WTC11 (cell line): ENCODE measurements around the gene TFAP2B. TPM values are rescaled to one million over a fixed set of nuclear protein-coding genes. Genes with fewer than 3 reads are reported as not detected.

ENCODE experiments used
- ATAC-seq: fragments of 200-7000 bp; cut with Tn5 transposase; 2 replicates; pipeline ENCODE4 v1.10.0; 2021; ENCODE audit warnings: mild to moderate bottlenecking, moderate library complexity
- CTCF ChIA-PET: fragments of 300-600 bp; sonication (Branson Sonifier 250); formaldehyde crosslinking; loops from one replicate; lab custom pipeline; 2021; ENCODE audit warnings: antibody characterized with exemption; lab: Charles Lee
- POLR2A ChIA-PET: fragments of 350-600 bp; sonication (Branson Sonifier 250); formaldehyde crosslinking; loops from one replicate; lab custom pipeline; 2021; ENCODE audit warnings: antibody characterized with exemption; lab: Charles Lee
- DNase-seq: peaks from one replicate; pipeline ENCODE4 v3.0.0; 2021; ENCODE audit warnings: low spot score
- H3K27ac Mint-ChIP-seq: 2 replicates; pipeline ENCODE4 v1.8.0; 2021; ENCODE audit warnings: mixed read lengths
- H3K27me3 Mint-ChIP-seq: 2 replicates; pipeline ENCODE4 v1.8.0; 2021; ENCODE audit warnings: low read depth, mild to moderate bottlenecking, moderate library complexity, mixed read lengths
- H3K36me3 Mint-ChIP-seq: 2 replicates; pipeline ENCODE4 v1.8.0; 2021; ENCODE audit warnings: mixed read lengths
- H3K4me1 Mint-ChIP-seq: 2 replicates; pipeline ENCODE4 v1.8.0; 2022; ENCODE audit warnings: mixed read lengths
- H3K4me3 Mint-ChIP-seq: 2 replicates; pipeline ENCODE4 v1.8.0; 2021; ENCODE audit warnings: mild to moderate bottlenecking, moderate library complexity, mixed read lengths
- H3K9me3 Mint-ChIP-seq: 2 replicates; pipeline ENCODE4 v1.8.0; 2021; ENCODE audit warnings: mixed read lengths
- CBFB ChIP-seq: sonication (generic); formaldehyde crosslinking; IDR thresholded peaks from 2 replicates; pipeline ENCODE4 v1.8.1; 2022; ENCODE audit warnings: mild to moderate bottlenecking, low read depth, missing genetic modification reagents
- ELF4 ChIP-seq: sonication (generic); formaldehyde crosslinking; IDR thresholded peaks from 2 replicates; pipeline ENCODE4 v1.8.1; 2022; ENCODE audit warnings: low read depth, mild to moderate bottlenecking, moderate library complexity, missing genetic modification reagents
- FOXJ3 ChIP-seq: sonication (generic); formaldehyde crosslinking; IDR thresholded peaks from 2 replicates; pipeline ENCODE4 v1.9.0; 2021; ENCODE audit warnings: missing genetic modification reagents, mild to moderate bottlenecking, borderline replicate concordance
- ZBTB21 ChIP-seq: sonication (generic); formaldehyde crosslinking; IDR thresholded peaks from 2 replicates; pipeline ENCODE4 v1.8.1; 2023; ENCODE audit warnings: mild to moderate bottlenecking, missing genetic modification reagents, borderline replicate concordance
- ZNF219 ChIP-seq: sonication (generic); formaldehyde crosslinking; IDR thresholded peaks from 2 replicates; pipeline ENCODE4 v1.8.0; 2023; ENCODE audit warnings: missing genetic modification reagents, mild to moderate bottlenecking, borderline replicate concordance
- total RNA-seq: library from RNA; stranded (reverse); gene quantifications from 3 replicates; pipeline ENCODE4 v1.2.3, GENCODE V29; 2021
- TF ChIP-seq, protein P1 (sequence below): sonication (generic); formaldehyde crosslinking; IDR thresholded peaks from 2 replicates; pipeline ENCODE4 v1.8.1; 2022; ENCODE audit warnings: mild to moderate bottlenecking, missing genetic modification reagents, moderate library complexity, borderline replicate concordance
- TF ChIP-seq, protein P2 (sequence below): sonication (generic); formaldehyde crosslinking; IDR thresholded peaks from 2 replicates; pipeline ENCODE4 v1.8.1; 2022; ENCODE audit warnings: missing genetic modification reagents, borderline replicate concordance
- TF ChIP-seq, protein P3 (sequence below): sonication (generic); formaldehyde crosslinking; IDR thresholded peaks from 2 replicates; pipeline ENCODE4 v1.8.1; 2023; ENCODE audit warnings: mild to moderate bottlenecking, missing genetic modification reagents, moderate library complexity
- TF ChIP-seq, protein P4 (sequence below): sonication (generic); formaldehyde crosslinking; IDR thresholded peaks from 2 replicates; pipeline ENCODE4 v1.8.1; 2022; ENCODE audit warnings: low read depth, missing genetic modification reagents, borderline replicate concordance
- TF ChIP-seq, protein P5 (sequence below): sonication (generic); formaldehyde crosslinking; IDR thresholded peaks from 2 replicates; pipeline ENCODE4 v1.8.1; 2023; ENCODE audit warnings: mild to moderate bottlenecking, moderate library complexity, missing genetic modification reagents
- TF ChIP-seq, protein P6 (sequence below): sonication (generic); formaldehyde crosslinking; IDR thresholded peaks from 2 replicates; pipeline ENCODE4 v1.8.1; 2022; ENCODE audit warnings: low read depth, mild to moderate bottlenecking, moderate library complexity, missing genetic modification reagents, borderline replicate concordance
- TF ChIP-seq, protein P7 (sequence below): sonication (generic); formaldehyde crosslinking; IDR thresholded peaks from 2 replicates; pipeline ENCODE4 v1.8.0; 2023; ENCODE audit warnings: missing genetic modification reagents, mild to moderate bottlenecking, borderline replicate concordance
- TF ChIP-seq, protein P8 (sequence below): sonication (generic); formaldehyde crosslinking; IDR thresholded peaks from 2 replicates; pipeline ENCODE4 v1.8.1; 2023; ENCODE audit warnings: mild to moderate bottlenecking, missing genetic modification reagents

Gene TFAP2B
- total RNA-seq, 1 experiment from 2014 or later: not detected

DNA sequence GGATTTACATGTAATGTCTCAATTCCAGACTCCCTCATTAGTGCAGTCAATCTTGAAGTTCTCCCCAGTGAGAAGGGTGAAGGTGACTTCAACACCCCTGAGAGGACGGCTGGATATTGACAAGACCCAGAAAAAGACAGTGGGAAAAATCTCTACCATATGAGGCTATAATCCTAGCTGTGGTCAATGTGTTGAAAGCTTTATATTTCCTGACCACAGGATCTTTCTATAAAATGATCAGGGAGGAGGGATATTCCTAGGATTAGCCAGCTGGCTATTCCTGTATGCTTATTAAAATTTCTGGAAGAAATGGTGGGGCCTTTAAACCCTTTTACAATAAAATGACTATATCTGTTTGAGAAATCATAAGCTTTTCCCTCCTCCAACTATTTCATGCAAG lies 43.0 kb downstream of the TFAP2B start:
- CTCF ChIA-PET: no interaction called here
- no peaks in the 10 kb centered on the region; the same call in none of the 2 replicates for H3K27me3 Mint-ChIP-seq

More for the DNA sequence above, 43.0 kb downstream of the TFAP2B start:
- no peak for DNase-seq
- Mint-ChIP-seq H3K9me3 (0 out of 2 replicates have a peak, but pooled peaks cover 5% of the 10 kb centered on the region), H3K4me1 (peaks cover 3% of the 10 kb centered on the region), H3K4me3 (no peak overlapping the region), H3K27ac (no peak overlapping the region), H3K36me3 (no peaks in the 10 kb centered on the region)
- TF ChIP-seq, protein P1, sequence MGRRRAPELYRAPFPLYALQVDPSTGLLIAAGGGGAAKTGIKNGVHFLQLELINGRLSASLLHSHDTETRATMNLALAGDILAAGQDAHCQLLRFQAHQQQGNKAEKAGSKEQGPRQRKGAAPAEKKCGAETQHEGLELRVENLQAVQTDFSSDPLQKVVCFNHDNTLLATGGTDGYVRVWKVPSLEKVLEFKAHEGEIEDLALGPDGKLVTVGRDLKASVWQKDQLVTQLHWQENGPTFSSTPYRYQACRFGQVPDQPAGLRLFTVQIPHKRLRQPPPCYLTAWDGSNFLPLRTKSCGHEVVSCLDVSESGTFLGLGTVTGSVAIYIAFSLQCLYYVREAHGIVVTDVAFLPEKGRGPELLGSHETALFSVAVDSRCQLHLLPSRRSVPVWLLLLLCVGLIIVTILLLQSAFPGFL (CRISPR knock-in tag): no peak
- no peak for TF ChIP-seq FOXJ3 (CRISPR knock-in tag)
- TF ChIP-seq, protein P2, sequence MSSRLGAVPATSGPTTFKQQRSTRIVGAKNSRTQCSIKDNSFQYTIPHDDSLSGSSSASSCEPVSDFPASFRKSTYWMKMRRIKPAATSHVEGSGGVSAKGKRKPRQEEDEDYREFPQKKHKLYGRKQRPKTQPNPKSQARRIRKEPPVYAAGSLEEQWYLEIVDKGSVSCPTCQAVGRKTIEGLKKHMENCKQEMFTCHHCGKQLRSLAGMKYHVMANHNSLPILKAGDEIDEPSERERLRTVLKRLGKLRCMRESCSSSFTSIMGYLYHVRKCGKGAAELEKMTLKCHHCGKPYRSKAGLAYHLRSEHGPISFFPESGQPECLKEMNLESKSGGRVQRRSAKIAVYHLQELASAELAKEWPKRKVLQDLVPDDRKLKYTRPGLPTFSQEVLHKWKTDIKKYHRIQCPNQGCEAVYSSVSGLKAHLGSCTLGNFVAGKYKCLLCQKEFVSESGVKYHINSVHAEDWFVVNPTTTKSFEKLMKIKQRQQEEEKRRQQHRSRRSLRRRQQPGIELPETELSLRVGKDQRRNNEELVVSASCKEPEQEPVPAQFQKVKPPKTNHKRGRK (CRISPR knock-in tag): no peak
- TF ChIP-seq, protein P3, sequence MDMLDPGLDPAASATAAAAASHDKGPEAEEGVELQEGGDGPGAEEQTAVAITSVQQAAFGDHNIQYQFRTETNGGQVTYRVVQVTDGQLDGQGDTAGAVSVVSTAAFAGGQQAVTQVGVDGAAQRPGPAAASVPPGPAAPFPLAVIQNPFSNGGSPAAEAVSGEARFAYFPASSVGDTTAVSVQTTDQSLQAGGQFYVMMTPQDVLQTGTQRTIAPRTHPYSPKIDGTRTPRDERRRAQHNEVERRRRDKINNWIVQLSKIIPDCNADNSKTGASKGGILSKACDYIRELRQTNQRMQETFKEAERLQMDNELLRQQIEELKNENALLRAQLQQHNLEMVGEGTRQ: no peak
- TF ChIP-seq, protein P4, sequence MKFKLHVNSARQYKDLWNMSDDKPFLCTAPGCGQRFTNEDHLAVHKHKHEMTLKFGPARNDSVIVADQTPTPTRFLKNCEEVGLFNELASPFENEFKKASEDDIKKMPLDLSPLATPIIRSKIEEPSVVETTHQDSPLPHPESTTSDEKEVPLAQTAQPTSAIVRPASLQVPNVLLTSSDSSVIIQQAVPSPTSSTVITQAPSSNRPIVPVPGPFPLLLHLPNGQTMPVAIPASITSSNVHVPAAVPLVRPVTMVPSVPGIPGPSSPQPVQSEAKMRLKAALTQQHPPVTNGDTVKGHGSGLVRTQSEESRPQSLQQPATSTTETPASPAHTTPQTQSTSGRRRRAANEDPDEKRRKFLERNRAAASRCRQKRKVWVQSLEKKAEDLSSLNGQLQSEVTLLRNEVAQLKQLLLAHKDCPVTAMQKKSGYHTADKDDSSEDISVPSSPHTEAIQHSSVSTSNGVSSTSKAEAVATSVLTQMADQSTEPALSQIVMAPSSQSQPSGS (CRISPR knock-in tag): no peak
- no peak for TF ChIP-seq ELF4
- TF ChIP-seq, protein P5, sequence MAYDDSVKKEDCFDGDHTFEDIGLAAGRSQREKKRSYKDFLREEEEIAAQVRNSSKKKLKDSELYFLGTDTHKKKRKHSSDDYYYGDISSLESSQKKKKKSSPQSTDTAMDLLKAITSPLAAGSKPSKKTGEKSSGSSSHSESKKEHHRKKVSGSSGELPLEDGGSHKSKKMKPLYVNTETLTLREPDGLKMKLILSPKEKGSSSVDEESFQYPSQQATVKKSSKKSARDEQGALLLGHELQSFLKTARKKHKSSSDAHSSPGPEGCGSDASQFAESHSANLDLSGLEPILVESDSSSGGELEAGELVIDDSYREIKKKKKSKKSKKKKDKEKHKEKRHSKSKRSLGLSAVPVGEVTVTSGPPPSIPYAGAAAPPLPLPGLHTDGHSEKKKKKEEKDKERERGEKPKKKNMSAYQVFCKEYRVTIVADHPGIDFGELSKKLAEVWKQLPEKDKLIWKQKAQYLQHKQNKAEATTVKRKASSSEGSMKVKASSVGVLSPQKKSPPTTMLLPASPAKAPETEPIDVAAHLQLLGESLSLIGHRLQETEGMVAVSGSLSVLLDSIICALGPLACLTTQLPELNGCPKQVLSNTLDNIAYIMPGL: no peak
- TF ChIP-seq ZNF219 (CRISPR knock-in tag): no peak
- TF ChIP-seq, protein P6, sequence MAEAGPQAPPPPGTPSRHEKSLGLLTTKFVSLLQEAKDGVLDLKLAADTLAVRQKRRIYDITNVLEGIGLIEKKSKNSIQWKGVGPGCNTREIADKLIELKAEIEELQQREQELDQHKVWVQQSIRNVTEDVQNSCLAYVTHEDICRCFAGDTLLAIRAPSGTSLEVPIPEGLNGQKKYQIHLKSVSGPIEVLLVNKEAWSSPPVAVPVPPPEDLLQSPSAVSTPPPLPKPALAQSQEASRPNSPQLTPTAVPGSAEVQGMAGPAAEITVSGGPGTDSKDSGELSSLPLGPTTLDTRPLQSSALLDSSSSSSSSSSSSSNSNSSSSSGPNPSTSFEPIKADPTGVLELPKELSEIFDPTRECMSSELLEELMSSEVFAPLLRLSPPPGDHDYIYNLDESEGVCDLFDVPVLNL: no peak
- TF ChIP-seq CBFB (CRISPR knock-in tag): no peak
- TF ChIP-seq, protein P7, sequence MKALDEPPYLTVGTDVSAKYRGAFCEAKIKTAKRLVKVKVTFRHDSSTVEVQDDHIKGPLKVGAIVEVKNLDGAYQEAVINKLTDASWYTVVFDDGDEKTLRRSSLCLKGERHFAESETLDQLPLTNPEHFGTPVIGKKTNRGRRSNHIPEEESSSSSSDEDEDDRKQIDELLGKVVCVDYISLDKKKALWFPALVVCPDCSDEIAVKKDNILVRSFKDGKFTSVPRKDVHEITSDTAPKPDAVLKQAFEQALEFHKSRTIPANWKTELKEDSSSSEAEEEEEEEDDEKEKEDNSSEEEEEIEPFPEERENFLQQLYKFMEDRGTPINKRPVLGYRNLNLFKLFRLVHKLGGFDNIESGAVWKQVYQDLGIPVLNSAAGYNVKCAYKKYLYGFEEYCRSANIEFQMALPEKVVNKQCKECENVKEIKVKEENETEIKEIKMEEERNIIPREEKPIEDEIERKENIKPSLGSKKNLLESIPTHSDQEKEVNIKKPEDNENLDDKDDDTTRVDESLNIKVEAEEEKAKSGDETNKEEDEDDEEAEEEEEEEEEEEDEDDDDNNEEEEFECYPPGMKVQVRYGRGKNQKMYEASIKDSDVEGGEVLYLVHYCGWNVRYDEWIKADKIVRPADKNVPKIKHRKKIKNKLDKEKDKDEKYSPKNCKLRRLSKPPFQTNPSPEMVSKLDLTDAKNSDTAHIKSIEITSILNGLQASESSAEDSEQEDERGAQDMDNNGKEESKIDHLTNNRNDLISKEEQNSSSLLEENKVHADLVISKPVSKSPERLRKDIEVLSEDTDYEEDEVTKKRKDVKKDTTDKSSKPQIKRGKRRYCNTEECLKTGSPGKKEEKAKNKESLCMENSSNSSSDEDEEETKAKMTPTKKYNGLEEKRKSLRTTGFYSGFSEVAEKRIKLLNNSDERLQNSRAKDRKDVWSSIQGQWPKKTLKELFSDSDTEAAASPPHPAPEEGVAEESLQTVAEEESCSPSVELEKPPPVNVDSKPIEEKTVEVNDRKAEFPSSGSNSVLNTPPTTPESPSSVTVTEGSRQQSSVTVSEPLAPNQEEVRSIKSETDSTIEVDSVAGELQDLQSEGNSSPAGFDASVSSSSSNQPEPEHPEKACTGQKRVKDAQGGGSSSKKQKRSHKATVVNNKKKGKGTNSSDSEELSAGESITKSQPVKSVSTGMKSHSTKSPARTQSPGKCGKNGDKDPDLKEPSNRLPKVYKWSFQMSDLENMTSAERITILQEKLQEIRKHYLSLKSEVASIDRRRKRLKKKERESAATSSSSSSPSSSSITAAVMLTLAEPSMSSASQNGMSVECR (CRISPR knock-in tag): no peak
- TF ChIP-seq ZBTB21 (CRISPR knock-in tag): no peak
- TF ChIP-seq, protein P8, sequence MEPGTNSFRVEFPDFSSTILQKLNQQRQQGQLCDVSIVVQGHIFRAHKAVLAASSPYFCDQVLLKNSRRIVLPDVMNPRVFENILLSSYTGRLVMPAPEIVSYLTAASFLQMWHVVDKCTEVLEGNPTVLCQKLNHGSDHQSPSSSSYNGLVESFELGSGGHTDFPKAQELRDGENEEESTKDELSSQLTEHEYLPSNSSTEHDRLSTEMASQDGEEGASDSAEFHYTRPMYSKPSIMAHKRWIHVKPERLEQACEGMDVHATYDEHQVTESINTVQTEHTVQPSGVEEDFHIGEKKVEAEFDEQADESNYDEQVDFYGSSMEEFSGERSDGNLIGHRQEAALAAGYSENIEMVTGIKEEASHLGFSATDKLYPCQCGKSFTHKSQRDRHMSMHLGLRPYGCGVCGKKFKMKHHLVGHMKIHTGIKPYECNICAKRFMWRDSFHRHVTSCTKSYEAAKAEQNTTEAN (CRISPR knock-in tag): no peak
- POLR2A ChIA-PET: no interaction called here
- no peak for ATAC-seq
